Uterus (tissue), 4 donors: ENCODE results near the gene NUP210. TPM values are rescaled to one million over a fixed set of nuclear protein-coding genes. Genes with fewer than 3 reads are reported as not detected.

ENCODE experiments used
- DNase-seq, 2 donors: peaks; one replicate each; pipeline ENCODE4 v3.0.0-alpha.2; 2019 to 2020
- H3K27ac ChIP-seq, 2 donors: fragments of 200-600 bp; sonication (generic); 1 replicate in 1 of 2; 2 replicates in 1 of 2; pipeline ENCODE4 v1.5.1; 2016 to 2018
- H3K27me3 ChIP-seq, 2 donors: fragments of 200-600 bp; sonication (generic); one replicate each; pipeline ENCODE4 v1.5.1; 2018 to 2019; ENCODE audit warnings: control low read depth in 1 of 2
- H3K36me3 ChIP-seq, 2 donors: fragments of 200-600 bp; sonication (generic); one replicate each; pipeline ENCODE4 v1.5.1; 2019; ENCODE audit warnings: control low read depth in 1 of 2
- H3K4me1 ChIP-seq, 2 donors: fragments of 200-600 bp; sonication (generic); one replicate each; pipeline ENCODE4 v1.5.1; 2018 to 2019; ENCODE audit warnings: control low read depth in 1 of 2
- H3K4me3 ChIP-seq, 2 donors: fragments of 200-600 bp; sonication (generic); 1 replicate in 1 of 2; 2 replicates in 1 of 2; pipeline ENCODE4 v1.5.1; 2018 to 2019; ENCODE audit warnings: mild to moderate bottlenecking in 1 of 2
- H3K9me3 ChIP-seq, 2 donors: fragments of 200-600 bp; sonication (generic); one replicate each; pipeline ENCODE4 v1.5.1; 2019; ENCODE audit warnings: control low read depth in 1 of 2
- CTCF ChIP-seq, 4 experiments: fragments of 200-600 bp in 2 of 4; fragments of 450-650 bp in 2 of 4; sonication (generic) in 2 of 4; IDR thresholded peaks; one replicate each; pipeline ENCODE4 v1.5.1; 2016 to 2019; ENCODE audit warnings: antibody characterized with exemption in 4 of 4, mild to moderate bottlenecking in 2 of 4, moderate library complexity in 1 of 4
- POLR2A ChIP-seq, 2 donors: fragments of 450-650 bp; IDR thresholded peaks; one replicate each; pipeline ENCODE4 v1.6.1; 2016; ENCODE audit warnings: antibody characterized with exemption in 2 of 2, mild to moderate bottlenecking in 1 of 2, moderate library complexity in 1 of 2
- intact Hi-C: fragments of 100-400 bp; cut with DNase I; formaldehyde crosslinking; loops from one replicate; pipeline ENCODE4 v1.15.1; 2023; ENCODE audit warnings: low total_unique reads
- total RNA-seq, 4 donors: library from RNA; depleted of rRNA in 3 of 4; stranded (reverse); fragments of >200 nt in 3 of 4; gene quantifications; one replicate each; pipeline versions ENCODE4 v1.1.0 to v1.2.4, GENCODE V29; 2014 to 2023
- donor health status: DM: yes; HTN: yes; CAD: no.

The NUP210 gene
- total RNA-seq, 4 donors from 2014 or later: 0.29 to 9.5 (median 5.1) TPM

DNA sequence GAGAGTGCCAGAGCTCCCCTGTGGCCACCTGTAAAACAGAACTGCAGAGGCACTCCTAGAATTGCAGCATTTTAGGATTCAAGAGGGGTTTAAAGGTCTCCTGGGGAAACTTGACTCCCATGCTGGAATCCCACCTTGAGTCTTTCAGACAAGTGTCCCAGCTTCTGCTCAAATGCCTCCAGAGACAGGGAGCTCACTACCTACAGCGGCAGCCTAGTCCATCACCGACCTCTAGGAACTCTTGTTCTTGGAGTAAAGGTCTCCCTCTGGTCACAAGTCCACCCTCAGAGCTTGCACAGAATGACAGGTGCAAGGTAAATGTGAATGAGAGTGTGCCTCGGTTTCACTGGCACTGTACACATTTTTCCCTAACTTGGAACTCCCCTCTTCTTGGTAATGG, 72.0 kb downstream of the NUP210 start:
- Histone ChIP-seq H3K9me3 (no peaks in the 10 kb centered on the region), H3K27ac (no peak overlapping the region), H3K27me3 (no peaks in the 10 kb centered on the region), H3K4me1 (no peaks in the 10 kb centered on the region), H3K36me3 (no peaks in the 10 kb centered on the region), H3K4me3 (no peak overlapping the region)
- DNase-seq: no peak
- intact Hi-C loops: no loop called here
- TF ChIP-seq CTCF (IDR thresholded peaks at IDR 0.05) (no peak), POLR2A (IDR thresholded peaks at IDR 0.05) (no peak)

DNA sequence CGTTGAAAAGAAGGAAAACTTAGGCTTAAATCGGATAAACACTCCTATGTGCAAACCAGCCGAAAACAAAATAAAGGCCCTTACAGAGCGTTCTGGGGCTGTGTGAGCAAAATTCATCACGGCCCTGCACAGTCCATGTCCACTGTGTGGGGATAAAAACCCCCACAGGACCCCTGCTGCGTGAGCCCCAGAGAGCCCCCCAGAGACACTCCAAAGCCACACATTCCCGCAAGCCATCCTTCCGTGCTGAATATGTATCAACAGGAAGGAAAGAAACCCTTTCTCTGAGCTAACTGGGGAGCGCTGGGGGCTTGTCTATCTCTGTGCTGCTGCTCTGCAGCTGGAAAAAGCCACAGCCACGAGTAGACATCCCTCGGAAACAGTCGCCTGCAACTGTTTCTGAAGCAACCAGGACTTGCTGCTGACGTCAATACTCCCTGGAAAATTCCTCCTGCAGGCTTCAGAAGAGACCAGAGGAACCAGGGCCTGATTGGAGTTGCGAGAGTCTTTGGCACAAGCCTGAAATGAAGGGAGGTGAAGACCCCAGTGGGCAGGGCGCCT, 72.7 kb downstream of the NUP210 start:
- Histone ChIP-seq H3K9me3 (no peaks in the 10 kb centered on the region), H3K4me3 (no peak overlapping the region), H3K36me3 (no peaks in the 10 kb centered on the region), H3K27ac (no peak overlapping the region), H3K4me1 (no peaks in the 10 kb centered on the region), H3K27me3 (no peaks in the 10 kb centered on the region)
- intact Hi-C loops: no loop called here
- no peak for DNase-seq
- TF ChIP-seq CTCF (IDR thresholded peaks at IDR 0.05): no peak

DNA sequence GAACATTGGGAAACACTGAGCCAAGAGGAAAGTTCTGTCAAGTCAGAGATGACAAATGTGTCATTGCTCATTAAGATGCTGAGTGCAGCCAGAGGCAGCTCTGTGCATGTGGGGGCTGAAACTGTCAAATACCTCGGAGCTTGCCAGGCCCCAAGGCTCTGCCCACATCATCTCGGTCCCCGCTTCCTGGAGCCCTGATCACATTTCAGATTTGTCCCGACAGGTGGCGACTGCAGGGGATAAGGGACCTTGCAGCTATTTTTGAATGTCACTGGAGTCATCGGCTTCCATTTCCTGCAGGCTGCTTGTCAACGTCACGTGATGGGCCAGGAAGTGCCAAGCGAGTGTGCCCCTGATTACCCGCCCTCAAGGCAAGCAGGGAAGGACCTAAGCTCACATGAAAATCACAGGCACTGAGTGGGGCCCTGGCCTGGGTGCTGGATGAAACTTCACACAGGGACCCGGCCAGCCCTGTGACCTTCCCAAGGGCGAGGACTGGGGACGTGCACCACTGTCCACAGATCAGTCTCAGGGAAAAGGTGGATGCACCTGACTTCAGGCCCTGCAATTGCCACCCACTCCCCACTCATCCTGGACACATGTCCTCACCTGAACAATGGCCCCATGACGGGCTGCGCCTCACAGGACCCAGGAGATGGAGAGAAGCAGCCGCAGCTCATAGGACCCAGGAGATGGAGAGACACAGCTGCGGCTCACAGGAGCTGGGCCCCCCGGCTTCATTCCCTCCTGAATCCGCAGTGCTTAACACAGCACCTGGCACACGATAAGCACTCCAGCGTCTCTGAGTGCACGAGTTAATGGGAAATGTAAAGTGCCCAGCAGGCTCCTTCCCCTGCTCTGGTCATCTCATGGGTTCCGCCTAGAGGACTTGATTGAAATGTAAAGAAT, 73.4 kb downstream of the NUP210 start:
- no peak for DNase-seq

GRCh38 chr3:13345772-13346171, 74.3 kb downstream of the NUP210 start:
- H3K36me3 ChIP-seq: no peaks in the 10 kb centered on the region
- no peak overlapping the region for H3K27ac ChIP-seq
- no peaks in the 10 kb centered on the region for H3K27me3 ChIP-seq
- no peak for DNase-seq
- intact Hi-C loops: no loop called here
- no peak overlapping the region for H3K4me3 ChIP-seq
- no peaks in the 10 kb centered on the region for H3K9me3 ChIP-seq
- no peaks in the 10 kb centered on the region for H3K4me1 ChIP-seq
- no peak for TF ChIP-seq CTCF (IDR thresholded peaks at IDR 0.05)
- no peak for TF ChIP-seq POLR2A (IDR thresholded peaks at IDR 0.05)

More for the DNA sequence above, 73.4 kb downstream of the NUP210 start:
- Histone ChIP-seq H3K27me3 (no peaks in the 10 kb centered on the region), H3K36me3 (no peaks in the 10 kb centered on the region), H3K4me3 (no peak overlapping the region), H3K9me3 (no peaks in the 10 kb centered on the region), H3K4me1 (no peaks in the 10 kb centered on the region), H3K27ac (no peak overlapping the region)
- TF ChIP-seq CTCF (IDR thresholded peaks at IDR 0.05): no peak
- no peak for TF ChIP-seq POLR2A (IDR thresholded peaks at IDR 0.05)
- intact Hi-C loops: no loop called here

GRCh38 chr3:13345284-13345683, 74.8 kb downstream of the NUP210 start:
- Histone ChIP-seq H3K36me3 (no peaks in the 10 kb centered on the region), H3K27ac (no peak overlapping the region), H3K4me3 (no peak overlapping the region), H3K27me3 (no peaks in the 10 kb centered on the region), H3K4me1 (no peaks in the 10 kb centered on the region), H3K9me3 (no peaks in the 10 kb centered on the region)
- intact Hi-C loops: no loop called here
- no peak for TF ChIP-seq POLR2A (IDR thresholded peaks at IDR 0.05)
- no peak for TF ChIP-seq CTCF (IDR thresholded peaks at IDR 0.05)
- DNase-seq: no peak
